Amniotic epithelial cell (primary cell): ENCODE data around the gene TNFAIP3.

Source experiments
- DNase-seq: peaks from one replicate; pipeline ENCODE4 v3.0.0-alpha.2; 2010; ENCODE audit warnings: low read depth

The TNFAIP3 gene

GRCh38 chr6:137864812-137865508 is 2.1 kb upstream of the TNFAIP3 start:
- no peak for DNase-seq

- peak; percentile 66 for DNase-seq
Measured at GRCh38 chr6:137866200-137866913, 702 bp upstream of the TNFAIP3 start.

- DNase-seq, result no peak
Measured at GRCh38 chr6:137867685-137868509, 838 bp downstream of the TNFAIP3 start.

GRCh38 chr6:137868721-137869548 is 1.9 kb downstream of the TNFAIP3 start:
- DNase-seq, result peak; percentile 52

- DNase-seq, result no peak
Measured at GRCh38 chr6:137869549-137870307, 2.7 kb downstream of the TNFAIP3 start.

GRCh38 chr6:137870308-137870644 is 3.2 kb downstream of the TNFAIP3 start:
- DNase-seq, result no peak

- peak; percentile 82 for DNase-seq
Measured at GRCh38 chr6:137870744-137871247, 3.7 kb downstream of the TNFAIP3 start.

- DNase-seq, result no peak
Measured at GRCh38 chr6:137871291-137871690, 4.2 kb downstream of the TNFAIP3 start.

- no peak for DNase-seq
Measured at GRCh38 chr6:137871831-137872454, 4.9 kb downstream of the TNFAIP3 start.

- no peak for DNase-seq
Measured at GRCh38 chr6:137872581-137873115, 5.6 kb downstream of the TNFAIP3 start.

GRCh38 chr6:137873273-137873762 is 6.3 kb downstream of the TNFAIP3 start:
- DNase-seq, result peak; percentile 99

- DNase-seq, result peak; percentile 82
Measured at GRCh38 chr6:137874204-137875057, 7.4 kb downstream of the TNFAIP3 start.

GRCh38 chr6:137875058-137875520 is 8.0 kb downstream of the TNFAIP3 start:
- DNase-seq, result peak; percentile 49

GRCh38 chr6:137875606-137876005 is 8.5 kb downstream of the TNFAIP3 start:
- DNase-seq, result peak; percentile 58

GRCh38 chr6:137876547-137876946 is 9.5 kb downstream of the TNFAIP3 start:
- no peak for DNase-seq

GRCh38 chr6:137877113-137877512 is 10.1 kb downstream of the TNFAIP3 start:
- DNase-seq, result no peak

GRCh38 chr6:137877606-137878005 is 10.5 kb downstream of the TNFAIP3 start:
- no peak for DNase-seq

GRCh38 chr6:137878029-137878428 is 11.0 kb downstream of the TNFAIP3 start:
- peak; percentile 64 for DNase-seq
